Esophagus muscularis mucosa (tissue), 4 donors: Measurements from ENCODE around the gene DAB2. TPM values are rescaled to one million over a fixed set of nuclear protein-coding genes. Genes with fewer than 3 reads are reported as not detected.

Experiments used
- DNase-seq: peaks from one replicate; pipeline ENCODE4 v3.0.0-alpha.2; 2017; ENCODE audit errors: extremely low spot score
- H3K27ac ChIP-seq, 4 donors: fragments of 200-600 bp; sonication (generic); replicated peaks in 1 of 4; 1 replicate in 3 of 4; 2 replicates in 1 of 4; pipeline ENCODE4 v1.5.1; 2016 to 2019; ENCODE audit warnings: mild to moderate bottlenecking in 1 of 4
- H3K27me3 ChIP-seq, 4 donors: fragments of 200-600 bp; sonication (generic); one replicate each; pipeline versions ENCODE4 v1.5.1 to v1.6.0; 2016 to 2019
- H3K36me3 ChIP-seq, 4 donors: fragments of 200-600 bp; sonication (generic); one replicate each; pipeline ENCODE4 v1.5.1; 2016 to 2019
- H3K4me1 ChIP-seq, 4 donors: fragments of 200-600 bp; sonication (generic); one replicate each; pipeline ENCODE4 v1.5.1; 2016 to 2019
- H3K4me3 ChIP-seq, 4 donors: fragments of 200-600 bp; sonication (generic); 1 replicate in 2 of 4; 2 replicates in 2 of 4; pipeline ENCODE4 v1.5.1; 2016 to 2019; ENCODE audit warnings: mild to moderate bottlenecking in 4 of 4, moderate library complexity in 1 of 4
- H3K9me3 ChIP-seq, 4 donors: fragments of 200-600 bp; sonication (generic); 1 replicate in 3 of 4; 2 replicates in 1 of 4; pipeline ENCODE4 v1.5.1; 2016 to 2019
- CTCF ChIP-seq, 3 experiments: fragments of 200-600 bp in 2 of 3; fragments of 450-650 bp in 1 of 3; sonication (generic) in 2 of 3; IDR thresholded peaks; one replicate each; pipeline ENCODE4 v1.5.1; 2017 to 2019; ENCODE audit warnings: antibody characterized with exemption in 3 of 3, mild to moderate bottlenecking in 2 of 3, moderate library complexity in 1 of 3
- EP300 ChIP-seq: sonication (generic); formaldehyde crosslinking; IDR thresholded peaks from one replicate; pipeline ENCODE4 v1.6.1; 2017; ENCODE audit warnings: antibody characterized with exemption
- POLR2A ChIP-seq: fragments of 450-650 bp; IDR thresholded peaks from one replicate; pipeline ENCODE4 v1.6.1; 2017; ENCODE audit warnings: antibody characterized with exemption, moderate library complexity, mild to moderate bottlenecking, low read depth
- POLR2AphosphoS5 ChIP-seq, 2 donors: sonication (generic); formaldehyde crosslinking; IDR thresholded peaks; one replicate each; pipeline ENCODE4 v1.6.1; 2017; ENCODE audit warnings: antibody characterized with exemption in 2 of 2
- WGBS: methylation state at CpG from one replicate; pipeline ENCODE4 v1.1.5; 2018; 5-methylcytosine and 5-hydroxymethylcytosine counted together
- intact Hi-C: fragments of 100-400 bp; cut with DNase I; formaldehyde crosslinking; loops from one replicate; pipeline ENCODE4 v1.15.1; 2023
- total RNA-seq, 4 donors: library from RNA; depleted of rRNA; stranded (reverse); fragments of >200 nt; gene quantifications; one replicate each; pipeline versions ENCODE4 v1.1.0 to v1.2.1, GENCODE V29; 2016

DAB2 gene
- total RNA-seq, 4 donors from 2014 or later, result 48.7 to 84.3 (median 55.1) TPM

- intact Hi-C loops, result no loop called here
- no peak for TF ChIP-seq EP300
- TF ChIP-seq POLR2AphosphoS5 (IDR thresholded peaks at IDR 0.05), result no peak
- no peak for TF ChIP-seq POLR2A
- no peak for TF ChIP-seq CTCF (IDR thresholded peaks at IDR 0.05)
- Histone ChIP-seq H3K27me3 (no peaks in the 10 kb centered on the region), H3K4me3 (no peak overlapping the region), H3K4me1 (no peaks in the 10 kb centered on the region), H3K36me3 (peaks cover 20 to 38% (median 31%) of the 10 kb centered on the region in 4 donors), H3K9me3 (no peaks in the 10 kb centered on the region), H3K27ac (no peak overlapping the region)
- DNase-seq, result no peak
- WGBS, result 81% methylated on average over 5 of the region's 5 CpGs
Observed at GRCh38 chr5:39369123-39369815, 55.5 kb downstream of the DAB2 start.

- H3K27me3 ChIP-seq, result no peaks in the 10 kb centered on the region
- no peaks in the 10 kb centered on the region for H3K9me3 ChIP-seq
- no peak overlapping the region for H3K4me3 ChIP-seq
- TF ChIP-seq POLR2AphosphoS5 (IDR thresholded peaks at IDR 0.05) (no peak), EP300 (no peak), CTCF (IDR thresholded peaks at IDR 0.05) (no peak), POLR2A (no peak)
- H3K27ac ChIP-seq, result no peak overlapping the region
- DNase-seq, result no peak
- H3K4me1 ChIP-seq, result no peaks in the 10 kb centered on the region
- intact Hi-C loops, result no loop called here
- peaks cover 11 to 26% (median 21%) of the 10 kb centered on the region in 4 donors for H3K36me3 ChIP-seq
- 44% methylated on average over 4 of the region's 4 CpGs for WGBS
Observed at GRCh38 chr5:39368116-39368515, 56.7 kb downstream of the DAB2 start.

GRCh38 chr5:39367711-39368110 lies 57.1 kb downstream of the DAB2 start:
- intact Hi-C loops, result no loop called here
- no peaks in the 10 kb centered on the region for H3K9me3 ChIP-seq
- H3K4me3 ChIP-seq, result no peak overlapping the region
- H3K27ac ChIP-seq, result no peak overlapping the region
- H3K27me3 ChIP-seq, result peaks cover 0 to 1% (median 0%) of the 10 kb centered on the region in 4 donors
- DNase-seq, result no peak
- TF ChIP-seq POLR2AphosphoS5 (IDR thresholded peaks at IDR 0.05) (no peak), POLR2A (no peak), EP300 (no peak), CTCF (IDR thresholded peaks at IDR 0.05) (no peak)
- H3K36me3 ChIP-seq, result peaks cover 8 to 22% (median 19%) of the 10 kb centered on the region in 4 donors
- H3K4me1 ChIP-seq, result no peaks in the 10 kb centered on the region
- 62% methylated on average over 3 of the region's 3 CpGs for WGBS

GRCh38 chr5:39364367-39364766 lies 60.4 kb downstream of the DAB2 start, which contains the start of gene C9:
TSS of gene C9 (minus strand) at chr5:39364495. CDS start at chr5:39364464, 31 bp downstream.
- intact Hi-C loops, result no loop called here
- no peak for TF ChIP-seq EP300
- TF ChIP-seq POLR2A, result no peak
- no peak for TF ChIP-seq POLR2AphosphoS5 (IDR thresholded peaks at IDR 0.05)
- no peak for TF ChIP-seq CTCF (IDR thresholded peaks at IDR 0.05)
- no peak within 1 kb of the TSS for H3K4me3 ChIP-seq
- H3K36me3 ChIP-seq, result no peaks in the 10 kb centered on the region
- no peaks in the 10 kb centered on the region for H3K4me1 ChIP-seq
- 77% methylated on average over 6 of the region's 6 CpGs for WGBS
- peaks cover 0 to 6% (median 0%) of the 10 kb centered on the region in 4 donors for H3K27me3 ChIP-seq
- DNase-seq, result no peak
- no peaks in the 10 kb centered on the region for H3K9me3 ChIP-seq
- no peak within 1 kb of the TSS for H3K27ac ChIP-seq
